HepG2 (cell line): ENCODE data around the gene SDC4. TPM values are rescaled to one million over a fixed set of nuclear protein-coding genes. Genes with fewer than 3 reads are reported as not detected.

Experiments used
- CAMTA2 ChIP-seq: sonication (generic); formaldehyde crosslinking; IDR thresholded peaks from 2 replicates; pipeline ENCODE4 v1.4.0; 2020; ENCODE audit warnings: mild to moderate bottlenecking, missing genetic modification reagents, borderline replicate concordance
- EED ChIP-seq: sonication (generic); formaldehyde crosslinking; IDR thresholded peaks from 2 replicates; pipeline ENCODE4 v1.5.0; 2020; ENCODE audit warnings: mild to moderate bottlenecking, missing genetic modification reagents
- GABPB1 ChIP-seq: IDR thresholded peaks from 2 replicates; pipeline ENCODE4 v1.6.1; 2016; ENCODE audit warnings: mild to moderate bottlenecking, missing genetic modification reagents, moderate library complexity, missing compliant biosample characterization
- NCOA2 ChIP-seq: sonication (generic); formaldehyde crosslinking; IDR thresholded peaks from 2 replicates; pipeline ENCODE4 v1.8.0; 2022; ENCODE audit warnings: inconsistent platforms
- RAD21 ChIP-seq: fragments of 450-650 bp; formaldehyde crosslinking; IDR thresholded peaks from 2 replicates; pipeline ENCODE4 v1.5.0; 2020; ENCODE audit warnings: mild to moderate bottlenecking
- SETDB1 ChIP-seq: sonication (generic); formaldehyde crosslinking; IDR thresholded peaks from 2 replicates; pipeline ENCODE4 v1.5.1; 2020; ENCODE audit warnings: missing genetic modification reagents, mild to moderate bottlenecking, borderline replicate concordance
- TAF15 ChIP-seq: fragments of 200-400 bp; formaldehyde crosslinking; IDR thresholded peaks from one replicate; pipeline ENCODE4 v1.6.1; 2018; ENCODE audit warnings: mild to moderate bottlenecking, low read depth, low read length; ENCODE audit not compliant: poor library complexity, severe bottlenecking
- TSC22D2 ChIP-seq: sonication (generic); formaldehyde crosslinking; IDR thresholded peaks from 2 replicates; pipeline ENCODE4 v1.5.1; 2020; ENCODE audit warnings: missing genetic modification reagents, mild to moderate bottlenecking, borderline replicate concordance
- ZBTB7A ChIP-seq: sonication (generic); formaldehyde crosslinking; IDR thresholded peaks from 2 replicates; pipeline ENCODE4 v1.8.0; 2022; ENCODE audit warnings: mild to moderate bottlenecking, missing genetic modification reagents
- ZNF10 ChIP-seq: sonication (generic); formaldehyde crosslinking; IDR thresholded peaks from 2 replicates; pipeline ENCODE4 v1.4.0; 2020; ENCODE audit warnings: mild to moderate bottlenecking, low read depth, missing genetic modification reagents, borderline replicate concordance
- ZNF205 ChIP-seq: IDR thresholded peaks from 2 replicates; pipeline ENCODE4 v1.6.1; 2018; ENCODE audit warnings: missing biosample characterization, missing genetic modification reagents
- ZNF274 ChIP-seq: sonication (generic); formaldehyde crosslinking; IDR thresholded peaks from 2 replicates; pipeline ENCODE4 v1.5.1; 2020; ENCODE audit warnings: mild to moderate bottlenecking, missing genetic modification reagents
- ZNF350 ChIP-seq: sonication (generic); formaldehyde crosslinking; IDR thresholded peaks from 2 replicates; pipeline ENCODE4 v1.4.0; 2020; ENCODE audit warnings: mild to moderate bottlenecking, low read depth, missing genetic modification reagents, borderline replicate concordance
- ZNF556 ChIP-seq: sonication (generic); formaldehyde crosslinking; IDR thresholded peaks from 2 replicates; pipeline ENCODE4 v1.4.0; 2020; ENCODE audit warnings: mild to moderate bottlenecking, missing genetic modification reagents, borderline replicate concordance
- ZNF850 ChIP-seq: sonication (generic); formaldehyde crosslinking; conservative IDR thresholded peaks from 2 replicates; pipeline ENCODE4 v1.9.0; 2021; ENCODE audit warnings: mild to moderate bottlenecking, missing genetic modification reagents
- ZSCAN20 ChIP-seq: sonication (generic); formaldehyde crosslinking; IDR thresholded peaks from 2 replicates; pipeline ENCODE4 v1.4.0; 2020; ENCODE audit warnings: missing genetic modification reagents, mild to moderate bottlenecking, borderline replicate concordance
- polyA plus RNA-seq, 8 experiments: library from polyadenylated mRNA; depleted of rRNA in 3 of 8; stranded (reverse) in 7 of 8; unstranded in 1 of 8; fragments of >200 nt; fragmentation: Illumina TruSeq in 4 of 8; extraction: Trizol in 4 of 8; gene quantifications; 2 replicates each; pipeline versions ENCODE4 v1.2.1 to v1.2.3, GENCODE V29; 2011 to 2016; ENCODE audit warnings: low read depth in 4 of 8, missing spikeins in 1 of 8, mixed read lengths in 1 of 8; ENCODE audit not compliant: insufficient read depth in 1 of 8
- total RNA-seq, 5 experiments: library from RNA; depleted of rRNA; stranded (reverse); fragments of >200 nt; fragmentation: Illumina TruSeq; extraction: Trizol; gene quantifications; 2 replicates each; pipeline ENCODE4 v1.2.3, GENCODE V29; 2016; ENCODE audit warnings: low read depth in 1 of 5
- TF ChIP-seq, protein P1 (sequence below): sonication (generic); formaldehyde crosslinking; conservative IDR thresholded peaks from 2 replicates; pipeline ENCODE4 v1.4.0; 2020; ENCODE audit warnings: missing genetic modification reagents
- TF ChIP-seq, protein P2 (sequence below): sonication (generic); formaldehyde crosslinking; IDR thresholded peaks from 2 replicates; pipeline ENCODE4 v1.4.0; 2020; ENCODE audit warnings: missing genetic modification reagents
- TF ChIP-seq, protein P3 (sequence below): sonication (generic); formaldehyde crosslinking; IDR thresholded peaks from 2 replicates; pipeline ENCODE4 v1.8.0; 2022; ENCODE audit warnings: missing genetic modification reagents, mild to moderate bottlenecking, moderate library complexity, borderline replicate concordance
- TF ChIP-seq, protein P4 (sequence below): sonication (generic); formaldehyde crosslinking; IDR thresholded peaks from 2 replicates; pipeline ENCODE4 v1.5.0; 2020; ENCODE audit warnings: missing genetic modification reagents
- TF ChIP-seq, protein P5 (sequence below): sonication (generic); formaldehyde crosslinking; IDR thresholded peaks from 2 replicates; pipeline ENCODE4 v1.5.0; 2020; ENCODE audit warnings: missing genetic modification reagents, mild to moderate bottlenecking, borderline replicate concordance

Gene SDC4
- total and polyA plus RNA-seq, 2 of the 13 experiments (the other 11 are each of a cell fraction or from before 2014, with no cell fraction given), result 49.0 to 65.1 TPM

DNA sequence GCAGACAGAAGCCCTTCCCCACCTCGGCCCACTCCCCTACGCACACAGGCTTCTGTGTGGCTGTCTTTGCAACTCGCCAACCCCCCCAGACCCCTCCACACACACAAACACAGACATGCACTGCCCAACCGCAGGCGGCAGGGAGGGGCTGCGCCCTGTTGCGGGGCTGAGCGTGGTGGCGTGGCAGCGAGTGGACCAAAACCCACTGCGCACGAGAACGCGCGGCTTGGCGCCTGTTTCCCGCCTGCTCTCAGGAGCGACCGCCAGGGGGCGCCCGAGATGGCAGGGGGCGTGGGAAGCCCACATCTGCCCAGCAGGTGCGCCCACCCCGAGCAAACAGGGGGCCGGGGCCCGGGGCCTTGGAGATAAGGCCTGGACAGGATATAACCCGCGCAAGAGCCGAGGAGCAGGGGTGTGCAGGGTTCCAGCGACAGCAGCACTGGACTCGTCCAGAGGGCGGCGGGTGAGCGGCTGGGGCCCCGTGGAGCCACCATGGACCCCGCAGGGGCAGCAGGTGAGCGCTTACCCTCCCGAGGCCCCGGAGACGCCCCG is 41.7 kb downstream of the SDC4 start, which contains the start of gene RBPJL (continued):
- TF ChIP-seq GABPB1 (CRISPR knock-in tag) (peak; percentile 46; the same call in 1 of the 2 replicates), ZSCAN20 (peak; percentile 47; the same call in 1 of the 2 replicates), ZNF274 (peak; percentile 61; the same call in 1 of the 2 replicates), ZBTB7A (CRISPR knock-in tag) (peak; percentile 69; the same call in 1 of the 2 replicates), ZNF205 (CRISPR knock-in tag) (no peak), CAMTA2 (CRISPR knock-in tag) (peak; percentile 41; the same call in 1 of the 2 replicates), EED (no peak), TAF15 (peak; percentile 54), ZNF350 (CRISPR knock-in tag) (0 out of 2 replicates have a peak, but pooled peaks have one; percentile 23), ZNF556 (no peak), NCOA2 (CRISPR knock-in tag) (no peak), TSC22D2 (CRISPR knock-in tag) (peak; percentile 14; the same call in 1 of the 2 replicates), ZNF850 (CRISPR knock-in tag) (peak; percentile 78; the same call in 1 of the 2 replicates), RAD21 (peak; percentile 57; the same call in 1 of the 2 replicates), SETDB1 (CRISPR knock-in tag) (0 out of 2 replicates have a peak, but pooled peaks have one; percentile 12), ZNF10 (CRISPR knock-in tag) (no peak)
- TF ChIP-seq, protein P1, sequence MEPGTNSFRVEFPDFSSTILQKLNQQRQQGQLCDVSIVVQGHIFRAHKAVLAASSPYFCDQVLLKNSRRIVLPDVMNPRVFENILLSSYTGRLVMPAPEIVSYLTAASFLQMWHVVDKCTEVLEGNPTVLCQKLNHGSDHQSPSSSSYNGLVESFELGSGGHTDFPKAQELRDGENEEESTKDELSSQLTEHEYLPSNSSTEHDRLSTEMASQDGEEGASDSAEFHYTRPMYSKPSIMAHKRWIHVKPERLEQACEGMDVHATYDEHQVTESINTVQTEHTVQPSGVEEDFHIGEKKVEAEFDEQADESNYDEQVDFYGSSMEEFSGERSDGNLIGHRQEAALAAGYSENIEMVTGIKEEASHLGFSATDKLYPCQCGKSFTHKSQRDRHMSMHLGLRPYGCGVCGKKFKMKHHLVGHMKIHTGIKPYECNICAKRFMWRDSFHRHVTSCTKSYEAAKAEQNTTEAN (CRISPR knock-in tag), result no peak
- TF ChIP-seq, protein P2, sequence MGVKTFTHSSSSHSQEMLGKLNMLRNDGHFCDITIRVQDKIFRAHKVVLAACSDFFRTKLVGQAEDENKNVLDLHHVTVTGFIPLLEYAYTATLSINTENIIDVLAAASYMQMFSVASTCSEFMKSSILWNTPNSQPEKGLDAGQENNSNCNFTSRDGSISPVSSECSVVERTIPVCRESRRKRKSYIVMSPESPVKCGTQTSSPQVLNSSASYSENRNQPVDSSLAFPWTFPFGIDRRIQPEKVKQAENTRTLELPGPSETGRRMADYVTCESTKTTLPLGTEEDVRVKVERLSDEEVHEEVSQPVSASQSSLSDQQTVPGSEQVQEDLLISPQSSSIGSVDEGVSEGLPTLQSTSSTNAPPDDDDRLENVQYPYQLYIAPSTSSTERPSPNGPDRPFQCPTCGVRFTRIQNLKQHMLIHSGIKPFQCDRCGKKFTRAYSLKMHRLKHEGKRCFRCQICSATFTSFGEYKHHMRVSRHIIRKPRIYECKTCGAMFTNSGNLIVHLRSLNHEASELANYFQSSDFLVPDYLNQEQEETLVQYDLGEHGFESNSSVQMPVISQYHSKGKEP (CRISPR knock-in tag), result 0 out of 2 replicates have a peak, but pooled peaks have one; percentile 18
- TF ChIP-seq, protein P3, sequence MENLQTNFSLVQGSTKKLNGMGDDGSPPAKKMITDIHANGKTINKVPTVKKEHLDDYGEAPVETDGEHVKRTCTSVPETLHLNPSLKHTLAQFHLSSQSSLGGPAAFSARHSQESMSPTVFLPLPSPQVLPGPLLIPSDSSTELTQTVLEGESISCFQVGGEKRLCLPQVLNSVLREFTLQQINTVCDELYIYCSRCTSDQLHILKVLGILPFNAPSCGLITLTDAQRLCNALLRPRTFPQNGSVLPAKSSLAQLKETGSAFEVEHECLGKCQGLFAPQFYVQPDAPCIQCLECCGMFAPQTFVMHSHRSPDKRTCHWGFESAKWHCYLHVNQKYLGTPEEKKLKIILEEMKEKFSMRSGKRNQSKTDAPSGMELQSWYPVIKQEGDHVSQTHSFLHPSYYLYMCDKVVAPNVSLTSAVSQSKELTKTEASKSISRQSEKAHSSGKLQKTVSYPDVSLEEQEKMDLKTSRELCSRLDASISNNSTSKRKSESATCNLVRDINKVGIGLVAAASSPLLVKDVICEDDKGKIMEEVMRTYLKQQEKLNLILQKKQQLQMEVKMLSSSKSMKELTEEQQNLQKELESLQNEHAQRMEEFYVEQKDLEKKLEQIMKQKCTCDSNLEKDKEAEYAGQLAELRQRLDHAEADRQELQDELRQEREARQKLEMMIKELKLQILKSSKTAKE, result 0 out of 2 replicates have a peak, but pooled peaks have one; percentile 30
- TF ChIP-seq, protein P4, sequence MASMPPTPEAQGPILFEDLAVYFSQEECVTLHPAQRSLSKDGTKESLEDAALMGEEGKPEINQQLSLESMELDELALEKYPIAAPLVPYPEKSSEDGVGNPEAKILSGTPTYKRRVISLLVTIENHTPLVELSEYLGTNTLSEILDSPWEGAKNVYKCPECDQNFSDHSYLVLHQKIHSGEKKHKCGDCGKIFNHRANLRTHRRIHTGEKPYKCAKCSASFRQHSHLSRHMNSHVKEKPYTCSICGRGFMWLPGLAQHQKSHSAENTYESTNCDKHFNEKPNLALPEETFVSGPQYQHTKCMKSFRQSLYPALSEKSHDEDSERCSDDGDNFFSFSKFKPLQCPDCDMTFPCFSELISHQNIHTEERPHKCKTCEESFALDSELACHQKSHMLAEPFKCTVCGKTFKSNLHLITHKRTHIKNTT (CRISPR knock-in tag), result no peak
- TF ChIP-seq, protein P5, sequence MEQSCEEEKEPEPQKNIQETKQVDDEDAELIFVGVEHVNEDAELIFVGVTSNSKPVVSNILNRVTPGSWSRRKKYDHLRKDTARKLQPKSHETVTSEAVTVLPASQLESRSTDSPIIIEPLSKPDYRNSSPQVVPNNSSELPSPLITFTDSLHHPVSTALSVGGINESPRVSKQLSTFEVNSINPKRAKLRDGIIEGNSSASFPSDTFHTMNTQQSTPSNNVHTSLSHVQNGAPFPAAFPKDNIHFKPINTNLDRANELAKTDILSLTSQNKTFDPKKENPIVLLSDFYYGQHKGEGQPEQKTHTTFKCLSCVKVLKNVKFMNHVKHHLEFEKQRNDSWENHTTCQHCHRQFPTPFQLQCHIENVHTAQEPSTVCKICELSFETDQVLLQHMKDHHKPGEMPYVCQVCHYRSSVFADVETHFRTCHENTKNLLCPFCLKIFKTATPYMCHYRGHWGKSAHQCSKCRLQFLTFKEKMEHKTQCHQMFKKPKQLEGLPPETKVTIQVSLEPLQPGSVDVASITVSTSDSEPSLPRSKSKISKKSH (CRISPR knock-in tag), result peak; percentile 57; the same call in 1 of the 2 replicates
